ENCODE data around the gene ARID1B. TPM values are rescaled to one million over a fixed set of nuclear protein-coding genes. Genes with fewer than 3 reads are reported as not detected.

The ARID1B gene
- total RNA-seq, 1 experiment from 2014 or later, result 42.8 TPM

- no peaks in the 10 kb centered on the region for H3K4me1 ChIP-seq (replicated peaks; ENCODE audit: insufficient read depth)
- H3K9me3 ChIP-seq (ENCODE audit: insufficient read depth, low read depth), result no peaks in the 10 kb centered on the region
- H4K20me1 ChIP-seq (ENCODE audit: insufficient read depth), result no peaks in the 10 kb centered on the region; the same call in 1 of the 2 replicates
- no peaks in the 10 kb centered on the region for H3K79me2 ChIP-seq (ENCODE audit: low read depth)
- intact Hi-C loops (cut with micrococcal nuclease; ENCODE audit: unreplicated experiment), result no loop called here
- no peak overlapping the region for H3K27ac ChIP-seq
- CTCF ChIA-PET, result no interaction called here
- no peak for DNase-seq
- POLR2A ChIA-PET (ENCODE audit: unreplicated experiment), result no interaction called here
- no peak overlapping the region for H3K4me2 ChIP-seq
- H3K4me3 ChIP-seq, result no peak overlapping the region
- H3K27me3 ChIP-seq (ENCODE audit: insufficient read depth, low read depth), result no peaks in the 10 kb centered on the region
- H3F3A ChIP-seq (ENCODE audit: insufficient read depth, low read depth), result no peaks in the 10 kb centered on the region
- BruUV-seq (replicated peaks), result no TSS peak
- TF ChIP-seq EZH2 (IDR thresholded peaks at IDR 0.05; ENCODE audit: low read depth) (no peak), CTCF (conservative IDR thresholded peaks at IDR 0.05) (no peak)
- no peaks in the 10 kb centered on the region for H3K36me3 ChIP-seq (ENCODE audit: low read depth)
- H3K9me2 ChIP-seq (ENCODE audit: insufficient read depth), result no peaks in the 10 kb centered on the region
- H2AFZ ChIP-seq, result no peak overlapping the region
Measured at GRCh38 chr6:157173776-157174175, 396.6 kb downstream of the ARID1B start.

- CTCF ChIA-PET, result no interaction called here
- H3K27ac ChIP-seq, result no peak overlapping the region
- POLR2A ChIA-PET (ENCODE audit: unreplicated experiment), result no interaction called here
- intact Hi-C loops (cut with micrococcal nuclease; ENCODE audit: unreplicated experiment), result no loop called here
- H3K9me2 ChIP-seq (ENCODE audit: insufficient read depth), result no peaks in the 10 kb centered on the region
- H3K4me2 ChIP-seq, result no peak overlapping the region
- no peak overlapping the region for H3K4me3 ChIP-seq
- no peaks in the 10 kb centered on the region for H3K36me3 ChIP-seq (ENCODE audit: low read depth)
- no peak overlapping the region for H2AFZ ChIP-seq
- no peaks in the 10 kb centered on the region; the same call in 1 of the 2 replicates for H4K20me1 ChIP-seq (ENCODE audit: insufficient read depth)
- no peaks in the 10 kb centered on the region for H3K9me3 ChIP-seq (ENCODE audit: insufficient read depth, low read depth)
- no peaks in the 10 kb centered on the region for H3F3A ChIP-seq (ENCODE audit: insufficient read depth, low read depth)
- no peak for DNase-seq
- no TSS peak for BruUV-seq (replicated peaks)
- no peaks in the 10 kb centered on the region for H3K79me2 ChIP-seq (ENCODE audit: low read depth)
- H3K4me1 ChIP-seq (replicated peaks; ENCODE audit: insufficient read depth), result no peaks in the 10 kb centered on the region
- TF ChIP-seq EZH2 (IDR thresholded peaks at IDR 0.05; ENCODE audit: low read depth) (no peak), CTCF (conservative IDR thresholded peaks at IDR 0.05) (no peak)
- H3K27me3 ChIP-seq (ENCODE audit: insufficient read depth, low read depth), result no peaks in the 10 kb centered on the region
Measured at GRCh38 chr6:157174731-157175130, 397.6 kb downstream of the ARID1B start.

- intact Hi-C loops (cut with micrococcal nuclease; ENCODE audit: unreplicated experiment), result no loop called here
- Histone ChIP-seq H3K36me3 (ENCODE audit: low read depth) (no peaks in the 10 kb centered on the region), H3K9me3 (ENCODE audit: insufficient read depth, low read depth) (no peaks in the 10 kb centered on the region), H3K4me3 (no peak overlapping the region), H3F3A (ENCODE audit: insufficient read depth, low read depth) (peaks cover 12% of the 10 kb centered on the region; the same call in 1 of the 2 replicates), H3K27ac (no peak overlapping the region), H2AFZ (no peak overlapping the region), H3K4me2 (no peak overlapping the region), H3K4me1 (replicated peaks; ENCODE audit: insufficient read depth) (peaks cover 24% of the 10 kb centered on the region), H3K9me2 (ENCODE audit: insufficient read depth) (no peaks in the 10 kb centered on the region), H3K79me2 (ENCODE audit: low read depth) (no peaks in the 10 kb centered on the region), H4K20me1 (ENCODE audit: insufficient read depth) (no peaks in the 10 kb centered on the region), H3K27me3 (ENCODE audit: insufficient read depth, low read depth) (no peaks in the 10 kb centered on the region)
- POLR2A ChIA-PET (ENCODE audit: unreplicated experiment), result no interaction called here
- TF ChIP-seq EZH2 (IDR thresholded peaks at IDR 0.05; ENCODE audit: low read depth) (no peak), CTCF (conservative IDR thresholded peaks at IDR 0.05) (no peak)
- BruUV-seq (replicated peaks), result no TSS peak
- CTCF ChIA-PET, result no interaction called here
- DNase-seq, result no peak
Measured at GRCh38 chr6:157177731-157178336, 400.7 kb downstream of the ARID1B start.

Measured in PC-9 (cell line).